Transverse colon (tissue), 3 donors: ENCODE data around the gene CASP2.

ENCODE experiments used
- POLR2A ChIP-seq: fragments of 450-650 bp; IDR thresholded peaks from one replicate; pipeline ENCODE4 v1.6.1; 2016; ENCODE audit warnings: antibody characterized with exemption, mild to moderate bottlenecking, moderate library complexity
- TF ChIP-seq, protein P1 (sequence below), 5 experiments: fragments of 200-600 bp in 3 of 5; fragments of 450-650 bp in 2 of 5; sonication (generic) in 3 of 5; IDR thresholded peaks; 1 replicate in 2 of 5; 2 replicates in 3 of 5; pipeline ENCODE4 v1.5.1; 2016 to 2017; ENCODE audit warnings: antibody characterized with exemption in 5 of 5, inconsistent platforms in 3 of 5, mild to moderate bottlenecking in 2 of 5, moderate library complexity in 1 of 5

GRCh38 chr7:143244321-143244720, 43.8 kb upstream of the CASP2 start:
- TF ChIP-seq, protein P1, sequence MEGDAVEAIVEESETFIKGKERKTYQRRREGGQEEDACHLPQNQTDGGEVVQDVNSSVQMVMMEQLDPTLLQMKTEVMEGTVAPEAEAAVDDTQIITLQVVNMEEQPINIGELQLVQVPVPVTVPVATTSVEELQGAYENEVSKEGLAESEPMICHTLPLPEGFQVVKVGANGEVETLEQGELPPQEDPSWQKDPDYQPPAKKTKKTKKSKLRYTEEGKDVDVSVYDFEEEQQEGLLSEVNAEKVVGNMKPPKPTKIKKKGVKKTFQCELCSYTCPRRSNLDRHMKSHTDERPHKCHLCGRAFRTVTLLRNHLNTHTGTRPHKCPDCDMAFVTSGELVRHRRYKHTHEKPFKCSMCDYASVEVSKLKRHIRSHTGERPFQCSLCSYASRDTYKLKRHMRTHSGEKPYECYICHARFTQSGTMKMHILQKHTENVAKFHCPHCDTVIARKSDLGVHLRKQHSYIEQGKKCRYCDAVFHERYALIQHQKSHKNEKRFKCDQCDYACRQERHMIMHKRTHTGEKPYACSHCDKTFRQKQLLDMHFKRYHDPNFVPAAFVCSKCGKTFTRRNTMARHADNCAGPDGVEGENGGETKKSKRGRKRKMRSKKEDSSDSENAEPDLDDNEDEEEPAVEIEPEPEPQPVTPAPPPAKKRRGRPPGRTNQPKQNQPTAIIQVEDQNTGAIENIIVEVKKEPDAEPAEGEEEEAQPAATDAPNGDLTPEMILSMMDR (IDR thresholded peaks at IDR 0.05), result no peak
- no peak for TF ChIP-seq POLR2A
